AG04449 (cell line): ENCODE measurements around the gene CEACAM8.

Source experiments
- CTCF ChIA-PET: fragments of 350-600 bp; formaldehyde crosslinking; extraction: SDS; loops from one replicate; lab custom pipeline; 2021; ENCODE audit warnings: antibody characterized with exemption; lab: Yijun Ruan, JAX
- POLR2A ChIA-PET: fragments of 400-600, 350-600 bp; formaldehyde crosslinking; extraction: SDS; loops from one replicate; lab custom pipeline; 2020; ENCODE audit warnings: antibody characterized with exemption, inconsistent platforms; lab: Yijun Ruan, JAX
- DNase-seq: peaks from one replicate; pipeline ENCODE4 v3.0.0-alpha.2; 2010; ENCODE audit warnings: low read depth, low spot score
- H3K4me3 ChIP-seq: 2 replicates; pipeline ENCODE4 v1.5.1; 2011; ENCODE audit warnings: low read depth, mild to moderate bottlenecking, control low read depth, low read length
- CTCF ChIP-seq: IDR thresholded peaks from one replicate; pipeline ENCODE4 v1.5.1; 2011; ENCODE audit warnings: mild to moderate bottlenecking, moderate library complexity, low read length, control low read depth, inconsistent platforms; ENCODE audit not compliant: insufficient read depth; ENCODE audit errors: missing control alignments

The CEACAM8 gene

GRCh38 chr19:42548552-42548951 is 46.2 kb downstream of the CEACAM8 start:
- no peak overlapping the region for H3K4me3 ChIP-seq
- ChIA-PET POLR2A (no interaction called here), CTCF (no interaction called here)
- DNase-seq, result no peak
- TF ChIP-seq CTCF, result no peak

GRCh38 chr19:42547929-42548328 is 46.8 kb downstream of the CEACAM8 start:
- H3K4me3 ChIP-seq, result no peak overlapping the region
- no peak for TF ChIP-seq CTCF
- ChIA-PET POLR2A (no interaction called here), CTCF (no interaction called here)
- DNase-seq, result no peak

GRCh38 chr19:42546831-42547500 is 47.8 kb downstream of the CEACAM8 start:
- ChIA-PET CTCF (interaction anchor here (2.7 kb wide), 1 partner anchor 18 kb away, joined by 11 read pairs; the partner anchor contains the start of gene CEACAM1), POLR2A (no interaction called here)
- no peak for DNase-seq
- no peak overlapping the region for H3K4me3 ChIP-seq
- TF ChIP-seq CTCF, result no peak

GRCh38 chr19:42544146-42544545 is 50.6 kb downstream of the CEACAM8 start:
- no peak for TF ChIP-seq CTCF
- ChIA-PET CTCF (no interaction called here), POLR2A (no interaction called here)
- DNase-seq, result no peak
- H3K4me3 ChIP-seq, result no peak overlapping the region

GRCh38 chr19:42542791-42543190 is 51.9 kb downstream of the CEACAM8 start:
- no peak for DNase-seq
- H3K4me3 ChIP-seq, result no peak overlapping the region
- no peak for TF ChIP-seq CTCF
- POLR2A ChIA-PET, result no interaction called here
- CTCF ChIA-PET, result interaction anchor here (0.8 to 1.7 kb wide), 4 partner anchors 11 to 97 kb away, joined by 3 to 6 read pairs (median 4); no protein-coding TSS in a partner anchor

- CTCF ChIA-PET, result interaction anchor here (0.6 kb wide), 1 partner anchor 14 kb away, joined by 3 read pairs; no protein-coding TSS in a partner anchor
- TF ChIP-seq CTCF, result no peak
- H3K4me3 ChIP-seq, result no peak overlapping the region
These were observed 54.6 kb downstream of the CEACAM8 start for GRCh38 chr19:42540071-42540553.

More at GRCh38 chr19:42540071-42540553, 54.6 kb downstream of the CEACAM8 start:
- no peak for DNase-seq
- POLR2A ChIA-PET, result no interaction called here
